Measurements from ENCODE around the gene SEMA5A.

DNA sequence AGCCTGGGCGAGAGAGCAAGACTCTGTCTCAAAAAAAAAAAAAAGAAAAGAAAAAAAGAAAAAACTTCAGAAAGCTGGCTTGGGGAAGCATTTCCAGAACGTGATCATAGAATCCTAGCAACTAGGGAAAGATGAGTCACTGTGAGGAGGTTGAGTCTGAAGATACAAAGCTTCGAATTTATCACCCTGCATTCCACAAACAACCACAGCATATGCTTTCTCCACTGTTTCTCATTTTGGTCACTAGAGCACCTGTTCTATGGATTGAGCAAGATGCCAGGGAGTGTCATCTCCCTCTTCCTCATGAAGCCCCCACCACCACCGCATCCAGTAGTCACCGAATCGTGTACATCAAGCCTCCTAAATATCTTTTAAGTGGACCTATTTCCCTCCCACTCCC is 37.9 kb downstream of the SEMA5A start:
- TF ChIP-seq, protein P1, sequence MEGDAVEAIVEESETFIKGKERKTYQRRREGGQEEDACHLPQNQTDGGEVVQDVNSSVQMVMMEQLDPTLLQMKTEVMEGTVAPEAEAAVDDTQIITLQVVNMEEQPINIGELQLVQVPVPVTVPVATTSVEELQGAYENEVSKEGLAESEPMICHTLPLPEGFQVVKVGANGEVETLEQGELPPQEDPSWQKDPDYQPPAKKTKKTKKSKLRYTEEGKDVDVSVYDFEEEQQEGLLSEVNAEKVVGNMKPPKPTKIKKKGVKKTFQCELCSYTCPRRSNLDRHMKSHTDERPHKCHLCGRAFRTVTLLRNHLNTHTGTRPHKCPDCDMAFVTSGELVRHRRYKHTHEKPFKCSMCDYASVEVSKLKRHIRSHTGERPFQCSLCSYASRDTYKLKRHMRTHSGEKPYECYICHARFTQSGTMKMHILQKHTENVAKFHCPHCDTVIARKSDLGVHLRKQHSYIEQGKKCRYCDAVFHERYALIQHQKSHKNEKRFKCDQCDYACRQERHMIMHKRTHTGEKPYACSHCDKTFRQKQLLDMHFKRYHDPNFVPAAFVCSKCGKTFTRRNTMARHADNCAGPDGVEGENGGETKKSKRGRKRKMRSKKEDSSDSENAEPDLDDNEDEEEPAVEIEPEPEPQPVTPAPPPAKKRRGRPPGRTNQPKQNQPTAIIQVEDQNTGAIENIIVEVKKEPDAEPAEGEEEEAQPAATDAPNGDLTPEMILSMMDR (IDR thresholded peaks at IDR 0.05) = no peak
- no peak for TF ChIP-seq POLR2A (IDR thresholded peaks at IDR 0.05)
- no peak for TF ChIP-seq POLR2AphosphoS5 (IDR thresholded peaks at IDR 0.05)
